GM23248 (cell line): Measurements from ENCODE around the gene CCDC88C.

Experiments used
- EZH2 ChIP-seq: fragments of 200-600 bp; sonication (generic); IDR thresholded peaks from 2 replicates; pipeline ENCODE4 v1.6.1; 2018; ENCODE audit warnings: antibody characterized with exemption, mild to moderate bottlenecking; ENCODE audit not compliant: insufficient read depth, poor library complexity, severe bottlenecking
- EZH2phosphoT487 ChIP-seq: fragments of 200-600 bp; sonication (generic); IDR thresholded peaks from 2 replicates; pipeline ENCODE4 v1.6.1; 2018; ENCODE audit warnings: antibody characterized with exemption, moderate library complexity, mild to moderate bottlenecking, low read depth; ENCODE audit not compliant: insufficient read depth

- no peak for TF ChIP-seq EZH2phosphoT487
- TF ChIP-seq EZH2 = no peak
Measured at GRCh38 chr14:91303924-91304229, 113.7 kb downstream of the CCDC88C start.
